ENCODE results near the gene WDR70. TPM values are rescaled to one million over a fixed set of nuclear protein-coding genes. Genes with fewer than 3 reads are reported as not detected.

Gene WDR70
- total RNA-seq, 2 experiments from 2014 or later: 39.1 to 39.3 TPM

- CTCF ChIA-PET: interaction anchor here (1.0 kb wide), 1 partner anchor 8 kb away, joined by 4 read pairs; no protein-coding TSS in a partner anchor
- Mint-ChIP-seq H3K9me3 (ENCODE audit: low read depth) (no peaks in the 10 kb centered on the region), H3K4me1 (peaks cover 6% of the 10 kb centered on the region), H3K4me3 (no peak overlapping the region), H3K36me3 (peaks cover 9% of the 10 kb centered on the region), H3K27me3 (no peaks in the 10 kb centered on the region), H3K27ac (no peak overlapping the region)
- ATAC-seq: no peak
- no peak for DNase-seq
Observed at GRCh38 chr5:37552770-37553719, 173.9 kb downstream of the WDR70 start.

GRCh38 chr5:37553720-37554404 lies 174.7 kb downstream of the WDR70 start:
- Mint-ChIP-seq H3K9me3 (ENCODE audit: low read depth) (no peaks in the 10 kb centered on the region), H3K4me3 (no peak overlapping the region), H3K27ac (no peak overlapping the region), H3K27me3 (no peaks in the 10 kb centered on the region), H3K4me1 (peaks cover 6% of the 10 kb centered on the region), H3K36me3 (peaks cover 9% of the 10 kb centered on the region)
- CTCF ChIA-PET: interaction anchor here (0.7 to 1.2 kb wide), 3 partner anchors 9 to 140 kb away, joined by 3 to 4 read pairs (median 3); no protein-coding TSS in a partner anchor
- no peak for DNase-seq
- no peak for ATAC-seq

- Mint-ChIP-seq H3K4me1 (peaks cover 6% of the 10 kb centered on the region), H3K27me3 (no peaks in the 10 kb centered on the region), H3K9me3 (ENCODE audit: low read depth) (no peaks in the 10 kb centered on the region), H3K36me3 (peaks cover 9% of the 10 kb centered on the region), H3K4me3 (no peak overlapping the region), H3K27ac (no peak overlapping the region)
- ATAC-seq: no peak
- CTCF ChIA-PET: interaction anchor here (0.7 to 1.2 kb wide), 3 partner anchors 9 to 141 kb away, joined by 3 to 4 read pairs (median 3); no protein-coding TSS in a partner anchor
- no peak for DNase-seq
Observed at GRCh38 chr5:37554405-37554739, 175.3 kb downstream of the WDR70 start.

GRCh38 chr5:37554938-37555337 lies 175.8 kb downstream of the WDR70 start:
- Mint-ChIP-seq H3K27ac (no peak overlapping the region), H3K9me3 (ENCODE audit: low read depth) (no peaks in the 10 kb centered on the region), H3K4me3 (no peak overlapping the region), H3K36me3 (peaks cover 9% of the 10 kb centered on the region), H3K4me1 (peaks cover 6% of the 10 kb centered on the region), H3K27me3 (no peaks in the 10 kb centered on the region)
- ATAC-seq (no peak), DNase-seq (no peak)
- CTCF ChIA-PET: interaction anchor here (1.0 to 1.2 kb wide), 2 partner anchors 10 to 12 kb away, joined by 3 to 4 read pairs; no protein-coding TSS in a partner anchor

- DNase-seq (no peak), ATAC-seq (no peak)
- H3K36me3 Mint-ChIP-seq: peaks cover 5% of the 10 kb centered on the region
- H3K4me1 Mint-ChIP-seq: no peaks in the 10 kb centered on the region
- no peaks in the 10 kb centered on the region for H3K27me3 Mint-ChIP-seq
- no peak overlapping the region for H3K4me3 Mint-ChIP-seq
- H3K9me3 Mint-ChIP-seq (ENCODE audit: low read depth): peaks cover 3% of the 10 kb centered on the region
- CTCF ChIA-PET: no interaction called here
- H3K27ac Mint-ChIP-seq: no peak overlapping the region
Observed at GRCh38 chr5:37557734-37558293, 178.7 kb downstream of the WDR70 start.

- peaks cover 5% of the 10 kb centered on the region for H3K36me3 Mint-ChIP-seq
- no peak overlapping the region for H3K27ac Mint-ChIP-seq
- H3K4me1 Mint-ChIP-seq: no peaks in the 10 kb centered on the region
- CTCF ChIA-PET: no interaction called here
- H3K27me3 Mint-ChIP-seq: no peaks in the 10 kb centered on the region
- H3K4me3 Mint-ChIP-seq: no peak overlapping the region
- peaks cover 3% of the 10 kb centered on the region for H3K9me3 Mint-ChIP-seq (ENCODE audit: low read depth)
- DNase-seq: no peak
- ATAC-seq: no peak
Observed at GRCh38 chr5:37565062-37565670, 186.0 kb downstream of the WDR70 start.

- H3K27me3 Mint-ChIP-seq: no peaks in the 10 kb centered on the region
- DNase-seq: no peak
- no peaks in the 10 kb centered on the region for H3K4me1 Mint-ChIP-seq
- H3K27ac Mint-ChIP-seq: no peak overlapping the region
- no peaks in the 10 kb centered on the region for H3K9me3 Mint-ChIP-seq (ENCODE audit: low read depth)
- CTCF ChIA-PET: no interaction called here
- peaks cover 3% of the 10 kb centered on the region for H3K36me3 Mint-ChIP-seq
- no peak overlapping the region for H3K4me3 Mint-ChIP-seq
- no peak for ATAC-seq
Observed at GRCh38 chr5:37567566-37567965, 188.4 kb downstream of the WDR70 start.

- Mint-ChIP-seq H3K4me3 (no peak overlapping the region), H3K4me1 (no peaks in the 10 kb centered on the region), H3K27ac (no peak overlapping the region), H3K36me3 (peaks cover 6% of the 10 kb centered on the region), H3K9me3 (ENCODE audit: low read depth) (no peaks in the 10 kb centered on the region), H3K27me3 (no peaks in the 10 kb centered on the region)
- DNase-seq (no peak), ATAC-seq (no peak)
- CTCF ChIA-PET: no interaction called here
Observed at GRCh38 chr5:37568018-37568753, 189.1 kb downstream of the WDR70 start.

- H3K36me3 Mint-ChIP-seq: peaks cover 6% of the 10 kb centered on the region
- DNase-seq (no peak), ATAC-seq (no peak)
- H3K27ac Mint-ChIP-seq: no peak overlapping the region
- no peaks in the 10 kb centered on the region for H3K27me3 Mint-ChIP-seq
- no peak overlapping the region for H3K4me3 Mint-ChIP-seq
- no peaks in the 10 kb centered on the region for H3K4me1 Mint-ChIP-seq
- no peaks in the 10 kb centered on the region for H3K9me3 Mint-ChIP-seq (ENCODE audit: low read depth)
- CTCF ChIA-PET: no interaction called here
Observed at GRCh38 chr5:37568893-37569292, 189.8 kb downstream of the WDR70 start.

- Mint-ChIP-seq H3K4me3 (no peak overlapping the region), H3K27ac (no peak overlapping the region), H3K36me3 (peaks cover 8% of the 10 kb centered on the region), H3K9me3 (ENCODE audit: low read depth) (peaks cover 2% of the 10 kb centered on the region), H3K27me3 (no peaks in the 10 kb centered on the region), H3K4me1 (no peaks in the 10 kb centered on the region)
- DNase-seq (no peak), ATAC-seq (no peak)
- CTCF ChIA-PET: no interaction called here
Observed at GRCh38 chr5:37569466-37569865, 190.3 kb downstream of the WDR70 start.

GRCh38 chr5:37570597-37570996 lies 191.5 kb downstream of the WDR70 start:
- H3K4me1 Mint-ChIP-seq: no peaks in the 10 kb centered on the region
- CTCF ChIA-PET: no interaction called here

GRCh38 chr5:37571985-37572384 lies 192.9 kb downstream of the WDR70 start:
- ATAC-seq (no peak), DNase-seq (no peak)
- Mint-ChIP-seq H3K4me3 (no peak overlapping the region), H3K27me3 (no peaks in the 10 kb centered on the region), H3K9me3 (ENCODE audit: low read depth) (peaks cover 2% of the 10 kb centered on the region), H3K27ac (no peak overlapping the region), H3K4me1 (peaks cover 4% of the 10 kb centered on the region), H3K36me3 (peaks cover 8% of the 10 kb centered on the region)
- CTCF ChIA-PET: no interaction called here

More at GRCh38 chr5:37570597-37570996, 191.5 kb downstream of the WDR70 start:
- Mint-ChIP-seq H3K36me3 (peaks cover 8% of the 10 kb centered on the region), H3K4me3 (no peak overlapping the region), H3K27ac (no peak overlapping the region), H3K27me3 (no peaks in the 10 kb centered on the region), H3K9me3 (ENCODE audit: low read depth) (peaks cover 2% of the 10 kb centered on the region)
- DNase-seq (no peak), ATAC-seq (no peak)

All from activated CD8-positive, alpha-beta memory T cell treated with anti-CD3 and anti-CD28 coated beads, Interleukin-2, amount 10 ng/mL, durations not matched to agents 7 days and 5 days (primary cell).